NCI-H460 (cell line): ENCODE results near the gene POLE2. TPM values are rescaled to one million over a fixed set of nuclear protein-coding genes. Genes with fewer than 3 reads are reported as not detected.
"Not testable (repeated sequence)": the region's sequence is repeated elsewhere in the genome, so short reads cannot be mapped to it uniquely, and the experiment has no call there.

Experiments
- DNase-seq: peaks from one replicate; pipeline ENCODE4 v3.0.0-alpha.2; 2016; ENCODE audit warnings: low read depth; ENCODE audit errors: extremely low read depth
- polyA plus RNA-seq: library from polyadenylated mRNA; depleted of rRNA; stranded (reverse); fragments of >200 nt; gene quantifications from 2 replicates; pipeline ENCODE4 v1.2.3, GENCODE V29; 2014; cell fraction: nucleus; rRNA removed
- total RNA-seq: library from RNA; depleted of rRNA; stranded (reverse); fragments of >200 nt; shearing (Covaris generic); gene quantifications from 2 replicates; pipeline ENCODE4 v1.2.3, GENCODE V29; 2014; rRNA removed

POLE2 gene
- 15.2 and 16.2 TPM in 2 replicates for total RNA-seq
- 78.2 and 85.8 TPM in 2 replicates for polyA plus RNA-seq

- peak; percentile 64 for DNase-seq
Observed at GRCh38 chr14:49687942-49688700, at the start of gene POLE2. Gene POLE2 (minus strand): TSS chr14:49688214. CDS start chr14:49688203, 11 bp downstream.

DNA sequence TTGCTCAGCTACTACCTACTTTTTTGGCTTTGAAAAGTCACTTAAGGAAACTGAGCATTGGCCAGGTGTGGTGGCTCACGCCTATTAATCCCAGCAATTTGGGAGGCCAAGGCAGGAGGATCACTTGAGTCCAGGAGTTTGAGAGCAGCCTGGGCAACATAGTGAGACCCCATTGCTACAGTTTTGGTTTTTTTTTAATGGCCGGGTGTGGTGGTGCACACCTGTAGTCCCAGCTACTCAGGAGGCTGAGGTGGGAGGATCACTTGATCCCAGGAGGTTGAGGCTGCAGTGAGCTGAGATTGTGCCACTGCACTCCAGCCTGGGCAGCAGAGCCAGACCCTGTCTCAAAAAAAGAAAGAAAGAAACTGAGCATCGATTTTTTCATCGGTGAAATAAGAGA is 47.7 kb upstream of the POLE2 start:
- not testable (repeated sequence) for DNase-seq

DNA sequence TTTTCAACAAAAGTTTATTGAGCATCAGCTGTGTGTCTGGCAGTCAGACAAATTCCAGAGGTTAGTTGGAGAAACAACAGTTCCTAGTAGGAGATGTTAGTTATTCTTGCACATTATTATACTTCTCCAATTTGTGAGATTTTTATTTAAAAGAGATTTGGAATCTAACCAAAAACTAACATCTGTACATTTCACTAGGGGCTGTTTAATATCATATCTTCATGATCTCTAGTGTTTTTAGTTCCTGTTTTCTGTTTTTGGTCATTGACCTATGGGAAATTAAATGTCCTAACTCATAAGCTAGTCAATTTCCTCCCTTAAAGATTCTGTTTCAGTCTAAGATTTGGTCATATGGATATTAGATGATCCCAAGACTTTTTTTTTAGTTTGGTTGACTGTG is 45.8 kb upstream of the POLE2 start:
- no peak for DNase-seq

- no peak for DNase-seq
Observed at GRCh38 chr14:49732896-49733295, 44.9 kb upstream of the POLE2 start.

- DNase-seq = no peak
Observed at GRCh38 chr14:49727171-49727570, 39.2 kb upstream of the POLE2 start.

DNA sequence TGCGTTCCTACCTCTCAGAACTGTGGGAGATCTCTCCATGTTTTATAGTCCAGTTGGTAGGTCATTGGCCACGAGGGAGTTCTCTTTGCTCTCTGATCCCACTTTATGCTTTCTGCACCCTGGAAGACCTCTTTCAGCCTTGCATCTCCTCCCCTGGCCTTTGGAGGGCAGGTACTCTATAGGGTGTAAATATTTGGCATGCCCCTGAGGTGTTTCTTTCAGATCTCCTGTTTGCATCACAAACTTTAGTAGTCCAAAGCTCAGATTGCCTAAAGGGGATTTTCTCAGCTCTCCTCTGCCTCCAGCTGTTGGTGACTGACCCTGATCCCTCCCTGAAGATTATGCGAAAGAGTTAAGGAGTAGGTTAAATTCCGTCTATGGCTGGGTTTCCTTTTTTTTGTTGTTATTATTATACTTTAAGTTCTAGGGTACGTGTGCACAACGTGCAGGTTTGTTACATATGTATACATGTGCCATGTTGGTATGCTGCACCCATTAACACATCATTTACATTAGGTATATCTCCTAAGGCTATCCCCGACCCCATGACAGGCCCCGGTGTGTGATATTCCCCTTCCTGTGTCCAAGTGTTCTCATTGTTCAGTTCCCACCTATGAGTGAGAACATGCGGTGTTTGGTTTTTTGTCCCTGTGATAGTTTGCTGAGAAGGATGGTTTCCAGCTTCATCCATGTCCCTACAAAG is 33.9 kb upstream of the POLE2 start:
- not testable (repeated sequence) for DNase-seq

DNA sequence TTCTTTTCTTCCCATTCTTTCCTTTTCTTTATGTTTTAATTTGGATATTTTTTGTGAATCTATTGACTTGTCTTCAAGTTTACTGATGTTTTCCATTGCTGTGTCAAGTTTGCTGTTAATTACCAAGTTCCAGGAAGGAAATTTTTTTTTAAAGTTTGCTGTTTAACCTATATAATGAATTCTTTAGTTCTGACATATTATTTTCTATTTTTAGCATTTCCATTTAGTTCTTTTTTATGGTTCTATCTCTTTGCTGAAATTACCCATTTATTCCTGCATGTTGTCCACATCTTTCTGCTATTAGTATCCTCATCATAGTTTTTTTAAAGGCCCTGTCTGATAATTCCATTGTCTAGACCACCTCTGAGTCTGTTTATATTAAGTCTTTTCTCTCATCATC is 32.7 kb upstream of the POLE2 start:
- DNase-seq = no peak

DNA sequence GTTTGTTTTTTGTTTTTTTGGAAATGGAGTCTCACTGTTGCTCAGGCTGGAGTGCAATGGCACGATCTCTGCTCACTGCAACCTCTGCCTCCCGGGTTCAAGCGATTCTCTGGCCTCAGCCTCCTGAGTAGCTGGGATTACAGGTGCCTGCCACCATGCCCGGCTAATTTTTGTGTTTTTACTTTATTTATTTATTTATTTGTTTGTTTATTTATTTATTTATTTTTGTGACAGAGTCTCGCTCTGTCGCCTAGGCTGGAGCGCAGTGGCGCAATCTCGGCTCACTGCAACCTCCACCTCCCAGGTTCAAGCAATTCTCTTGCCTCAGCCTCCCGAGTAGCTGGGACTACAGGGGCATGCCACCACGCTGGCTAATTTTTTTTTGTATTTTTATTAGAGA is 23.0 kb upstream of the POLE2 start:
- not testable (repeated sequence) for DNase-seq

- DNase-seq = not testable (repeated sequence)
Observed at GRCh38 chr14:49704471-49704870, 16.5 kb upstream of the POLE2 start.

- no peak for DNase-seq
Observed at GRCh38 chr14:49703965-49704364, 16.0 kb upstream of the POLE2 start.

- no peak for DNase-seq
Observed at GRCh38 chr14:49702725-49703124, 14.7 kb upstream of the POLE2 start.

GRCh38 chr14:49693735-49694124 is 5.7 kb upstream of the POLE2 start:
- not testable (repeated sequence) for DNase-seq

GRCh38 chr14:49692811-49693734 is 5.1 kb upstream of the POLE2 start, which contains the start of gene KLHDC1:
Gene KLHDC1 (plus strand): TSS chr14:49693120. CDS start chr14:49693195, 75 bp downstream.
- peak; percentile 42 for DNase-seq

DNA sequence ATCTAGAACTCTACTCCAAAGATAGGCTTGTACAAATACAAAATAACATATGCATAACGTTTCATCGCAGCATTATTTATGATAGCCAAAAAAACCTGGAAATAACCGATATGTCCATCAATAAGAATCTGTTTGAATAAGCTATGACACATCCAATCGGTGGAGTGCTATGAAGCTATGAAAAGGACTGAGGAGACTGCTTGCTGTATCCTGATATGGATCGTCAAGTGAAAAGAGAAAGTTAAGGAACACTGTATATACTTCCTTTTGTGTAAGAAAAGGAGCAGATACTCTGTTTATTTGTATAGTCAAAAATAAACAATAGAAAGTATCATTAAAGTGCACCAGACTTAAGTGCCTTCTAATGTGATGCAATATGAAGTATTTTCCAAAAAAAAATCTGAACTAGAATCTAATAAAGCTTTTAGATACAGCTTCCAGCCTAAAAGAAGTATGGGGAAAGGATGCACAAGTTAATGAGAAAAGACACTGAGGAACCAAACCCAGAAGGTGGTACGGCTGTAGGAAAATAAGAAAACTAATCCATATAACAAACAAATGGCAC is 4.3 kb upstream of the POLE2 start:
- no peak for DNase-seq

GRCh38 chr14:49691031-49691430 is 3.0 kb upstream of the POLE2 start:
- DNase-seq = no peak

DNA sequence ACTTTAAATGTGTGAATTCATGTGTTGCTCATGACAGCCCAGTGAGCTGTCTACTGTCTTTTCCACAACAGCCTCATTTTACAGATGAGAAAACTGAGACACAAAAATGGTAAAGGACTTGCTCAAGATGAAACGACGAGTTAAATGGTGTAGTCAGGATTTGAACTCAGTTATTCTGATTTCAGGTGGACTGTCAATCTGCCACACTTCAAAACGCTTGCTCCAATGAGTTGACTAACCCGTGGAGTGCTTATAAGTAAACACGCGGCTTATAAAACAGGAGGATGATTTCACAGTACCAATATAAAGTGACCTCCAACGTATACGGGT is 652 bp upstream of the POLE2 start:
- DNase-seq = no peak

- no peak for DNase-seq
Observed at GRCh38 chr14:49686425-49686824, 1.6 kb downstream of the POLE2 start.

DNA sequence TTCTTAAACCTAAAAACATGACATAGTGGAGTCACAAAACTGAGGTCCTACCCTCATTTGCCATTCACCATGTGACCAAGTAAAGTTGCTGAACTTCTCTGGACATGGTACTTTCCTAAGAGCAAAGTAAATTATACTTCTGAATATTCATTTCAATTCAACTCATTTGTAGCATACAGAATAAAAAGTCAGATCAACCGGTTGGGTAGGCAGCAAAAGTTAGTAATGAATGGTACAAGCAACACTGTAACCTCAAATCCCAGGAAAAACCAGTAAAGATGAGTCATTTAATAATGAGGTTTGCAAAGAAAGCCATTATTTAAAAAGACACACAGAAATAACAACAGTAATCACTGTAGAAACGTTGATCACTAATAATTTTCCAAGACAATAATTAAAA is 8.7 kb downstream of the POLE2 start:
- no peak for DNase-seq

DNA sequence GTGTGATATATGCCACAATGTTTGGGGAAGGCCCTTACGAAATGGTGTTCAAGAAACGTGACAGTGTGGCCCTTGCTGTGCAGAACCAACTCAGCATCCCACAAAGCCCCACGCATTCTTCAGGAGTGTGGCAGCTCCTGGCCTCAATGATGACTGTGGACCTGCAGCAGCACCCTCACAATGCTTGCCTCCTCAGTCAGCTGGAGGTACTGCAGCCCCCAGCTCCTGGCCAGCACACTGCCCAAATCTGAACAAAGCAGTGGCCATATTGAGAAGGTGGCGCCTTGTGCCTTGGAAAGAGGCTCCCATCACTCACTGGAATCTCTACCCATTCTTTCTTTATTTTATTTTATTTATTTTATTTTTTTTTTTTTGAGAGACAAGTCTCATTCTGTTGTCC is 10.4 kb downstream of the POLE2 start:
- DNase-seq = no peak

GRCh38 chr14:49673586-49673985 is 14.4 kb downstream of the POLE2 start:
- DNase-seq = no peak

DNA sequence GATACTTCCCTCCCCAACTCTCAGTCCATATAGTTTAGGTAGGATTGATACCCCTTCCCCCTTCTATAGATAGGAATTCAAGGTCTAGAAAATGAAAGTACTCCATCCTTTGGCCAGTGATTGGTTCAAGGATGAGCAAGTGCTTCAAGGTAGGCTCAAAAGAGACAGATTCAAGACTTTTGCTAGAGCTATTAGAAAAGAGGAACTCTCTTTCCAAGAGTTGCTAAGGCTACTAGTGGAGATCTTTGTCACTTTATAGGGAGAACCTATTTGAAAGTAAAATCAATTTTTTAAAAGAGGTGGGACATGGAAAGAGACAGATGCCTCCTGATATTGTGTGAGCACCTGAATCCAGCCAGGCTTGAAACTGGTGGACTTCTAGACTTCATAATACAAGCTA is 17.5 kb downstream of the POLE2 start:
- no peak for DNase-seq
